Ishikawa (cell line): Measurements from ENCODE around the gene FAM222B.

Experiments used
- CEBPB ChIP-seq: IDR thresholded peaks from 2 replicates; pipeline ENCODE4 v1.6.1; 2012
- CREB1 ChIP-seq: IDR thresholded peaks from 2 replicates; pipeline ENCODE4 v1.6.1; 2012; ENCODE audit warnings: low read depth
- EGR1 ChIP-seq: IDR thresholded peaks from 2 replicates; pipeline ENCODE4 v1.6.1; 2012
- EP300 ChIP-seq: IDR thresholded peaks from 2 replicates; pipeline ENCODE4 v1.6.1; 2012; ENCODE audit warnings: borderline replicate concordance
- FOXM1 ChIP-seq: IDR thresholded peaks from 2 replicates; pipeline ENCODE4 v1.6.1; 2012; ENCODE audit warnings: low read depth, borderline replicate concordance
- MAX ChIP-seq: IDR thresholded peaks from 2 replicates; pipeline ENCODE4 v1.6.1; 2012
- NFIC ChIP-seq: IDR thresholded peaks from 2 replicates; pipeline ENCODE4 v1.6.1; 2012
- RAD21 ChIP-seq: IDR thresholded peaks from 2 replicates; pipeline ENCODE4 v1.6.1; 2012; ENCODE audit warnings: low read depth
- REST ChIP-seq: IDR thresholded peaks from 2 replicates; pipeline ENCODE4 v1.6.1; 2012; ENCODE audit warnings: low read depth, mild to moderate bottlenecking
- TAF1 ChIP-seq: IDR thresholded peaks from 2 replicates; pipeline ENCODE4 v1.6.1; 2012; ENCODE audit warnings: low read depth, mild to moderate bottlenecking
- TCF12 ChIP-seq: IDR thresholded peaks from 2 replicates; pipeline ENCODE4 v1.6.1; 2012; ENCODE audit warnings: low read depth
- TEAD4 ChIP-seq: IDR thresholded peaks from 2 replicates; pipeline ENCODE4 v1.6.1; 2012
- USF1 ChIP-seq: IDR thresholded peaks from 2 replicates; pipeline ENCODE4 v1.6.1; 2012
- YY1 ChIP-seq: IDR thresholded peaks from 2 replicates; pipeline ENCODE4 v1.6.1; 2012; ENCODE audit warnings: low read depth
- ZBTB7A ChIP-seq: IDR thresholded peaks from 2 replicates; pipeline ENCODE4 v1.6.1; 2012; ENCODE audit warnings: low read depth

Gene FAM222B

GRCh38 chr17:28748852-28749515 lies 93.6 kb downstream of the FAM222B start:
- TF ChIP-seq TCF12 (no peak), TAF1 (no peak), ZBTB7A (no peak), EP300 (no peak), EGR1 (no peak), FOXM1 (no peak), YY1 (no peak), CEBPB (no peak), TEAD4 (no peak), REST (no peak), MAX (no peak), USF1 (no peak), RAD21 (no peak), NFIC (no peak), CREB1 (no peak)

GRCh38 chr17:28747801-28748750 lies 94.5 kb downstream of the FAM222B start:
- TF ChIP-seq TEAD4 = no peak
- no peak for TF ChIP-seq TCF12
- no peak for TF ChIP-seq FOXM1
- no peak for TF ChIP-seq CREB1
- TF ChIP-seq USF1 = no peak
- TF ChIP-seq EGR1 = no peak
- TF ChIP-seq NFIC = no peak
- TF ChIP-seq REST = no peak
- no peak for TF ChIP-seq YY1
- TF ChIP-seq RAD21 = no peak
- no peak for TF ChIP-seq ZBTB7A
- TF ChIP-seq EP300 = no peak
- no peak for TF ChIP-seq MAX
- TF ChIP-seq CEBPB = no peak

- TF ChIP-seq MAX (no peak), TAF1 (no peak), ZBTB7A (no peak), EP300 (no peak), TEAD4 (no peak), REST (no peak), FOXM1 (no peak), RAD21 (no peak), YY1 (no peak), TCF12 (no peak), EGR1 (no peak), CREB1 (no peak)
Observed at GRCh38 chr17:28747051-28747691, 95.4 kb downstream of the FAM222B start.
